Fibroblast of villous mesenchyme (primary cell): Measurements from ENCODE around the gene CHL1. TPM values are rescaled to one million over a fixed set of nuclear protein-coding genes. Genes with fewer than 3 reads are reported as not detected.

ENCODE experiments used
- DNase-seq: peaks from one replicate; pipeline ENCODE4 v3.0.0-alpha.2; 2010; ENCODE audit warnings: low read depth
- H3K4me3 ChIP-seq: 2 replicates; pipeline ENCODE4 v1.5.1; 2011; ENCODE audit warnings: low read depth, mild to moderate bottlenecking, low read length
- total RNA-seq: library from RNA; depleted of rRNA; stranded (reverse); fragments of >200 nt; gene quantifications from 2 replicates; pipeline ENCODE4 v1.2.3, GENCODE V29; 2012
- TF ChIP-seq, protein P1 (sequence below): IDR thresholded peaks from 2 replicates; pipeline ENCODE4 v1.5.1; 2012; ENCODE audit warnings: low read depth, mild to moderate bottlenecking, low read length; ENCODE audit not compliant: insufficient read depth

Gene CHL1, protein sequence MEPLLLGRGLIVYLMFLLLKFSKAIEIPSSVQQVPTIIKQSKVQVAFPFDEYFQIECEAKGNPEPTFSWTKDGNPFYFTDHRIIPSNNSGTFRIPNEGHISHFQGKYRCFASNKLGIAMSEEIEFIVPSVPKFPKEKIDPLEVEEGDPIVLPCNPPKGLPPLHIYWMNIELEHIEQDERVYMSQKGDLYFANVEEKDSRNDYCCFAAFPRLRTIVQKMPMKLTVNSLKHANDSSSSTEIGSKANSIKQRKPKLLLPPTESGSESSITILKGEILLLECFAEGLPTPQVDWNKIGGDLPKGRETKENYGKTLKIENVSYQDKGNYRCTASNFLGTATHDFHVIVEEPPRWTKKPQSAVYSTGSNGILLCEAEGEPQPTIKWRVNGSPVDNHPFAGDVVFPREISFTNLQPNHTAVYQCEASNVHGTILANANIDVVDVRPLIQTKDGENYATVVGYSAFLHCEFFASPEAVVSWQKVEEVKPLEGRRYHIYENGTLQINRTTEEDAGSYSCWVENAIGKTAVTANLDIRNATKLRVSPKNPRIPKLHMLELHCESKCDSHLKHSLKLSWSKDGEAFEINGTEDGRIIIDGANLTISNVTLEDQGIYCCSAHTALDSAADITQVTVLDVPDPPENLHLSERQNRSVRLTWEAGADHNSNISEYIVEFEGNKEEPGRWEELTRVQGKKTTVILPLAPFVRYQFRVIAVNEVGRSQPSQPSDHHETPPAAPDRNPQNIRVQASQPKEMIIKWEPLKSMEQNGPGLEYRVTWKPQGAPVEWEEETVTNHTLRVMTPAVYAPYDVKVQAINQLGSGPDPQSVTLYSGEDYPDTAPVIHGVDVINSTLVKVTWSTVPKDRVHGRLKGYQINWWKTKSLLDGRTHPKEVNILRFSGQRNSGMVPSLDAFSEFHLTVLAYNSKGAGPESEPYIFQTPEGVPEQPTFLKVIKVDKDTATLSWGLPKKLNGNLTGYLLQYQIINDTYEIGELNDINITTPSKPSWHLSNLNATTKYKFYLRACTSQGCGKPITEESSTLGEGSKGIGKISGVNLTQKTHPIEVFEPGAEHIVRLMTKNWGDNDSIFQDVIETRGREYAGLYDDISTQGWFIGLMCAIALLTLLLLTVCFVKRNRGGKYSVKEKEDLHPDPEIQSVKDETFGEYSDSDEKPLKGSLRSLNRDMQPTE (N-terminal part only)
- total RNA-seq: not detected in 2 replicates

DNA sequence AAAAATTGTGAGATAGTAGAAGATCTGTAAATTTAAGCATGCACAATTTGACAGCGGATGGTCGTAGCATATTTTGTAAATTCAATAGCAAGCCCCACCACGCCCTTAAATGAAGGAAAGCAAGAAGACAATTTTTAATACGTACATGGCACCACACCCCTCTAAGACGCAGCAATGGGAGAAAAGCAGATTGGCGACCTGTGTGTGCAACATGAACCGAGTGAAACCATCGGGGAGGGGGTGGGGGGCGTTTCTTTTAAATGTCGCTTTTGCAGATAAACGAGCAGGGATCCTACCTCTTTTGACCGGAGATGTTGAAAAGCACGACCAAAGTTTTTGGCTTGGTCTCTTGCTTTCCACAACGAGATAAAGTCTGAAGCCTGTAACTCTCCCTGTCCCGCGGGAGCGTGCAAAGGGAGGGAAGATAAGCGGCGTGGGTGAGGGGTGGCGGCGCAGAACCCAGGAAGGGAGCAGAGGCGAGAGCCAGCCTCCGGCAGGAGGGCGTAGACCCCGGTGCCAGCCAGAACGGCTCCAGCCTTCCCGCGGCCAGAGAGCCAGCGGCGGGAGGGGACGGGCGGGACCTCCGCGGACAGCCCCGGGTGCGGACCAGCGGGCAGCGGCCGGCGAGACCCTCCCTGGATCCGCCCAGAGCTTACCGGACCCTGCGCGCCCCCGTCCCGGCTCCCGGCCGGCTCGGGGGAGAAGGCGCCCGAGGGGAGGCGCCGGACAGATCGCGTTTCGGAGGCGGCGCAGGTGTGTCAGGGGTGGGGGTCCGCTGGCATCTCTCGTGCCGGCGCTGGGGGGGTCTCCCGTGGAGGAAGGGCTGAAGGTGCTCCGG lies at the start of gene CHL1:
TSS of gene CHL1 (plus strand) at position 453 of the 838 bp plus-strand sequence. CDS start 123,014 bp downstream, outside the sequence.
- H3K4me3 ChIP-seq: no peak within 1 kb of the TSS
- no peak for DNase-seq

DNA sequence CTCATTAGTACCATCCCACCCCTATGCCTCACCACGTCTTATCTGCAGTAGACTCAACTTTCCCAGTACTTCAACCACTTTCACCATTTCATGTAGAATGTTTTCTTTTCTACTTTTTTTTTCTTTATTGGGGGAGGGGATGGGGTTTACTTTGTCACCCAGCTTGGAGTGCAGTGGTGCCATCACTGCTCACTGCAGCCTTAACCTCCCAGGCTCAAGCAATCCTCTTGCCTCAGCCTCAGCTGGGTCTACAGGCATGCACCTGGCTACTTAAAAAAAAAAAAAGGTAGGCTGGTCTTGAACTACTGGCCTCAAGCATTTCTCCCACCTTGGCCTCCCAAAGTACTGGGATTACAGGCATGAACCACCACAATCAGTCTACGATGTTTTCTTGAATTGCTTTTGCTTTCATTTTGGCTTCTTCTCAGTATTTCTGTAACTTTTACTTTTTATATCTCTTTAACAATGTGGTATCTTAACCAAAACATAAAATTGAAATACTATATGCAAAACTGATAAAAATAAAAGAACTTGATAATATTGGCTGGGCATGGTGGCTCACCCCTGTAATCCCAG lies 44.9 kb upstream of the CHL1 start:
- no peak for DNase-seq
- TF ChIP-seq, protein P1, sequence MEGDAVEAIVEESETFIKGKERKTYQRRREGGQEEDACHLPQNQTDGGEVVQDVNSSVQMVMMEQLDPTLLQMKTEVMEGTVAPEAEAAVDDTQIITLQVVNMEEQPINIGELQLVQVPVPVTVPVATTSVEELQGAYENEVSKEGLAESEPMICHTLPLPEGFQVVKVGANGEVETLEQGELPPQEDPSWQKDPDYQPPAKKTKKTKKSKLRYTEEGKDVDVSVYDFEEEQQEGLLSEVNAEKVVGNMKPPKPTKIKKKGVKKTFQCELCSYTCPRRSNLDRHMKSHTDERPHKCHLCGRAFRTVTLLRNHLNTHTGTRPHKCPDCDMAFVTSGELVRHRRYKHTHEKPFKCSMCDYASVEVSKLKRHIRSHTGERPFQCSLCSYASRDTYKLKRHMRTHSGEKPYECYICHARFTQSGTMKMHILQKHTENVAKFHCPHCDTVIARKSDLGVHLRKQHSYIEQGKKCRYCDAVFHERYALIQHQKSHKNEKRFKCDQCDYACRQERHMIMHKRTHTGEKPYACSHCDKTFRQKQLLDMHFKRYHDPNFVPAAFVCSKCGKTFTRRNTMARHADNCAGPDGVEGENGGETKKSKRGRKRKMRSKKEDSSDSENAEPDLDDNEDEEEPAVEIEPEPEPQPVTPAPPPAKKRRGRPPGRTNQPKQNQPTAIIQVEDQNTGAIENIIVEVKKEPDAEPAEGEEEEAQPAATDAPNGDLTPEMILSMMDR: no peak
- H3K4me3 ChIP-seq: no peak overlapping the region

More for the DNA sequence above, at the start of gene CHL1:
- TF ChIP-seq, protein P1: no peak

DNA sequence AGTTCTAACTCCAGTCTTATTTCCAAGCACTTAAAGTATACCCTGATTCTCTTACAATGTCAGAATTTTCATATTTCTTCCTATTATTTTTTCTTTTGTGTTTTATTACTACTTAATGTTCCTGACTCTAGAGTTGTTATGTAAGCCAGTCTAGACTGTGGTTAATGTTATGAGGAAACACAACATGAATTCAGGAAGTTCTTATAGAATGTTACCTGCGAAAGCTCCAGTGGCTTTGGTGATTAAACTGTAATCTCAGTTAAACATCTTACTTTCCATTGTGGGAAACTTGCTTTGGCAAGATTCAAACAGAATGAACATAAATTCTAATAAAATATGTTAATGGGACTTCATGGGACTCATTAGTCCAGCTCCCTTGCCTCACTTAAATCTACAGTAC lies 36.6 kb upstream of the CHL1 start:
- H3K4me3 ChIP-seq: no peak overlapping the region
- no peak for DNase-seq
- TF ChIP-seq, protein P1: no peak

DNA sequence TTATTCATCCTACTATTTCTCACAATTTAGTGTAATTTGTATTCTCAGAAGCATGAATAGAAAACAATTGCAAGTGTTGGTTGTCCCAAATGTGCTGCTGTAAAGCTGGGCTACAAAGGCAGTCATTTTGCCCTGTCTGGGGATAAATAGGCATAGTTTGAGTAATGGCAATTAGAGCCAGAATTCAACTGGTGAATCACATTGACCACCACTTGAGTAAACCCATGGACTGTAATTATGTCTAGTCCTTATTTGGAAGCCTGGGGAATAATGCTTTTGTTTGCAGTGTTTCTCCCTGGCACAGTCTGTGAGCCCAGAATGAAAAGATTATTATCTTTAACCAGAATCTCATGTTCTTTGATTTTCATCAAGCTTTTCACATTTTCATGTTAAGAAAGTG lies 30.5 kb upstream of the CHL1 start:
- no peak for DNase-seq
- H3K4me3 ChIP-seq: no peak overlapping the region
- TF ChIP-seq, protein P1: no peak

DNA sequence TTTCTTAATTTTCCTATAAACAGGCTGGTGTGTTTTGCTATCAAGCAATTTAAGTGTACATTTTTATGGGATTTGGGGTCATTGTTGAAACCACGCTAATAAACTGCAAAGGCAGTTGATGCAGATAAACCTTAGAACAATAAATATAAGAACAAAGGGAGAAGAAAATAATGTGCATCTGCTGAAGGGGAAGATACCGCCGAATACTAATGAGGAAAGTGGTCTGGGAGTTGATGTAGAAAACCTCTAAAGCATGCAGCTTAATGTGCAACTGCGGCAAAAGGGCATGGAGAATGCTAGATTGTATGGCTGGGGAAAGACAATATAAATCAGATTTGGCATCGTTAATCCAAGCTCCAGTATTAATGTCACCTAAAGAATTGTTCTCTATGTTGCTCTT lies 29.8 kb upstream of the CHL1 start:
- H3K4me3 ChIP-seq: no peak overlapping the region
- TF ChIP-seq, protein P1: no peak
- DNase-seq: no peak

DNA sequence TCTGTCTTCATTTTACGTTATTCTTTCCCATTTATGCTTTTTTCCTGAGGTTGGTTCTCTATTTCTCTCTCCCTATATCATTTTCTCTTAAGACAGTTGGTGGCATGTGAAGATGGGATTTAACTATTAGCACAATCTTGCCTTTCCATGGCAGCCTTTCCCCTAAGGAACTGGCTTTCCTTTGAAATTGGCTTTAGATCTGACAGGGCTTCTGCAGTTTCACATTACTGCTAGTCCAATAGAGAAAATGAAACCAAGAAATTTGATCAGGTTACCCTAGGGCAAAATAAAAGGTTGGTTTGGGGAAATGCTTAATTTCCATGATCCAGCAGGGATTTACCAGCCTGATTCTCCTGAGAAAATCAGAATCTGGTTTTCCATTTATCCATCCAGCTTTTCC lies 22.7 kb upstream of the CHL1 start:
- no peak overlapping the region for H3K4me3 ChIP-seq
- no peak for DNase-seq
- TF ChIP-seq, protein P1: no peak
